ENCODE measurements around the gene MAPK10.
"Not testable (repeated sequence)": the region's sequence is repeated elsewhere in the genome, so short reads cannot be mapped to it uniquely, and the experiment has no call there.

Gene MAPK10

DNA sequence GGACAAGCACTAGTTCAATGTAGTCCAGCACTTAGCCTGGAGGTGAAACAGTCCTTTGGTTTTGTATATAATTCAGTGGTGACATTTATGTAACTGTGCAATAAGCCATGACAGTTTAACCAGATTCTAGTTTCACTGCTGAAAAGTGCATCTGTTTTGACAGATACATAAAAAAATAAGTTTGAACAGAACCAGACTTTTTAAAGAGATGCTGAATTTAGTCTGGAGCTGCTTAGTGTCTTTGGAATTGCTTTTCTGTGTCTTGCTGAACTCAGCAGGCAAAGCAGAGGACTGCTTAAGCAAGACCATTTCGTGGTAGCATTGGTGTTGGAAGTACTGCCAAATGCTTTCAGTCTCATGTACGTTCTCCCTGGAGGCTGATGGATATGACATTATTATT lies 393.5 kb downstream of the MAPK10 start:
- TF ChIP-seq, protein P1, sequence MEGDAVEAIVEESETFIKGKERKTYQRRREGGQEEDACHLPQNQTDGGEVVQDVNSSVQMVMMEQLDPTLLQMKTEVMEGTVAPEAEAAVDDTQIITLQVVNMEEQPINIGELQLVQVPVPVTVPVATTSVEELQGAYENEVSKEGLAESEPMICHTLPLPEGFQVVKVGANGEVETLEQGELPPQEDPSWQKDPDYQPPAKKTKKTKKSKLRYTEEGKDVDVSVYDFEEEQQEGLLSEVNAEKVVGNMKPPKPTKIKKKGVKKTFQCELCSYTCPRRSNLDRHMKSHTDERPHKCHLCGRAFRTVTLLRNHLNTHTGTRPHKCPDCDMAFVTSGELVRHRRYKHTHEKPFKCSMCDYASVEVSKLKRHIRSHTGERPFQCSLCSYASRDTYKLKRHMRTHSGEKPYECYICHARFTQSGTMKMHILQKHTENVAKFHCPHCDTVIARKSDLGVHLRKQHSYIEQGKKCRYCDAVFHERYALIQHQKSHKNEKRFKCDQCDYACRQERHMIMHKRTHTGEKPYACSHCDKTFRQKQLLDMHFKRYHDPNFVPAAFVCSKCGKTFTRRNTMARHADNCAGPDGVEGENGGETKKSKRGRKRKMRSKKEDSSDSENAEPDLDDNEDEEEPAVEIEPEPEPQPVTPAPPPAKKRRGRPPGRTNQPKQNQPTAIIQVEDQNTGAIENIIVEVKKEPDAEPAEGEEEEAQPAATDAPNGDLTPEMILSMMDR (IDR thresholded peaks at IDR 0.05; ENCODE audit: low read depth, low read length), result no peak

DNA sequence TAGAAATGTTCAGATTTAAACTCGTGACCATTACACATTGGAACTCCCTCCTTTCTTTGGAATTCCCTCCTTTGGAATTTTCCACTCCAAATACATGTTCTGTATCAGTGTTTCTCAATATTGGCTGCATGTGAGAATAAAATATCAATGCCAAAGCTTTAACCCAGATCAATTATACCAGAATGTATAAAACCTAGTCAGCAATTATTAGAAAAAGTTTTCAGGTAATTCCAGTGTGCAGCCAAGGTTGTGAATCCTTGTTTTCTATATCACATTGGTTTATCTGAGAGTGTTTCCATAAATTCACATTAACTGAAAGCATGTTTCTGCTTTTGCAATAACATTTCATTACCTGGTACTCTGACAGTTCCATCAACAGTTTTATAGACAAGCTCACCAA lies 394.3 kb downstream of the MAPK10 start:
- Histone ChIP-seq H3K4me3 (ENCODE audit: low read depth, low read length) (no peak overlapping the region), H3K9me3 (ENCODE audit: severe bottlenecking) (no peaks in the 10 kb centered on the region), H3K27ac (no peak overlapping the region), H3K36me3 (no peaks in the 10 kb centered on the region), H3K27me3 (ENCODE audit: insufficient read depth, low read depth, severe bottlenecking) (no peaks in the 10 kb centered on the region)
- DNase-seq, result no peak
- TF ChIP-seq, protein P1 (IDR thresholded peaks at IDR 0.05; ENCODE audit: low read depth, low read length), result no peak

More for the DNA sequence above, 393.5 kb downstream of the MAPK10 start:
- DNase-seq, result no peak
- Histone ChIP-seq H3K36me3 (no peaks in the 10 kb centered on the region), H3K27ac (no peak overlapping the region), H3K4me3 (ENCODE audit: low read depth, low read length) (no peak overlapping the region), H3K27me3 (ENCODE audit: insufficient read depth, low read depth, severe bottlenecking) (no peaks in the 10 kb centered on the region), H3K9me3 (ENCODE audit: severe bottlenecking) (no peaks in the 10 kb centered on the region)

DNA sequence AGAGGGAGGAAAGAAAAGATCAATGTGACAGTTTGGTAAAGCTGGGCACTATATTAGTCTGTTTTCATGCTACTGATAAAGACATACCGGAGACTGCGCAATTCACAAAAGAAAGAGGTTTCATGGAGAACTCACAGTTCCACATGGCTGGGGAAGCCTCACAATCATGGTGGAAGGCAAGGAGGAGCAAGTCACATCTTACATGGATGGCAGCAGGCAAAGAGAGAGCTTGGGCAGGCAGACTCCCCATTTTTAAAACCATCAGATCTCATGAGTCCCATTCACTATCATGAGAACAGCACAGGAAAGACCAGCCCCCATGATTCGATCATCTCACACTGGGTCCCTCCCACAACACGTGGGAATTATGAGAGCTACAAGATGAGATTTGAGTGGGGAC lies 394.8 kb downstream of the MAPK10 start:
- not testable (repeated sequence) for H3K27me3 ChIP-seq (ENCODE audit: insufficient read depth, low read depth, severe bottlenecking); H3K36me3 ChIP-seq; H3K27ac ChIP-seq; H3K9me3 ChIP-seq (ENCODE audit: severe bottlenecking); DNase-seq; H3K4me3 ChIP-seq (ENCODE audit: low read depth, low read length)

DNA sequence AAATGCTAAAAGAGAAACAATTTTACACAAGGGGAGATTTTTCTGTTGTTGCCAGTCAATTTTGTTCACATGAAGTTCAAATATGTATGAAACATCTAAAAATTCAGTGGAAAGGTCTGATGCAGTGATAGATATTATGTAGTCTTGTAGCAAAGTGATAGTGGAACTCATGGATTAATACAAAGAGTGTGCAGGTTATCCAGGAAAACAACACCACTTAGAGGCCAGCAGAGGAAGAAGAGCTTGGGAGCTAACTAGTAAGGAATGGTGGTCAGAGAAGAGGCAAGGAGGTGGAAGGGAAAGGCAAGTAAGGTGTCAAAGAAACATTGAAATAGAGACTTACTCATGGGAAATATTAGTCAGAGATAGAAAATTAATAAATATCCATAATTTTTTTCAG lies 395.6 kb downstream of the MAPK10 start:
- DNase-seq, result no peak
- no peaks in the 10 kb centered on the region for H3K27me3 ChIP-seq (ENCODE audit: insufficient read depth, low read depth, severe bottlenecking)
- no peaks in the 10 kb centered on the region for H3K9me3 ChIP-seq (ENCODE audit: severe bottlenecking)
- H3K36me3 ChIP-seq, result no peaks in the 10 kb centered on the region
- no peak overlapping the region for H3K4me3 ChIP-seq (ENCODE audit: low read depth, low read length)
- TF ChIP-seq, protein P1 (IDR thresholded peaks at IDR 0.05; ENCODE audit: low read depth, low read length), result 0 out of 2 replicates have a peak, but pooled peaks have one; percentile 1
- no peak overlapping the region for H3K27ac ChIP-seq

DNA sequence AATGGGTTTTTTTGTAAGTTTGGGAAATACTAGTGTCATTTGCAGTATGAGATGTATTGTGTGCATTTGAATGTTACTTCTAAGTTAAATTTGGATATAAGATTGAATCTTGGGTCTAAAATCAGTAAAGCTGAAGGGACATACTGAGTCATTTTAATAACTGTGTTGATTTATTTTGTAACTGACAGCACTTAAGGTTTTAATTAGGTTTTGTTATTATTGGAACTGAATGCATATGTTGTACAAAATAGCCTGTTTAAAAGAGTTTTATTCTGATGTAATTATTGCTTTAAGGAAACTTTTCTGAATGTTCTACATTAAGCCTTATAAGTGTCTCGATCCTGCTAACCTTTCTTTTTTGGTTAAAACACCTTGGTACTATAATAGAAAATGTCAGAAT lies 396.6 kb downstream of the MAPK10 start:
- Histone ChIP-seq H3K27me3 (ENCODE audit: insufficient read depth, low read depth, severe bottlenecking) (no peaks in the 10 kb centered on the region), H3K9me3 (ENCODE audit: severe bottlenecking) (no peaks in the 10 kb centered on the region), H3K4me3 (ENCODE audit: low read depth, low read length) (no peak overlapping the region), H3K36me3 (no peaks in the 10 kb centered on the region), H3K27ac (no peak overlapping the region)
- no peak for DNase-seq
- TF ChIP-seq, protein P1 (IDR thresholded peaks at IDR 0.05; ENCODE audit: low read depth, low read length), result no peak

DNA sequence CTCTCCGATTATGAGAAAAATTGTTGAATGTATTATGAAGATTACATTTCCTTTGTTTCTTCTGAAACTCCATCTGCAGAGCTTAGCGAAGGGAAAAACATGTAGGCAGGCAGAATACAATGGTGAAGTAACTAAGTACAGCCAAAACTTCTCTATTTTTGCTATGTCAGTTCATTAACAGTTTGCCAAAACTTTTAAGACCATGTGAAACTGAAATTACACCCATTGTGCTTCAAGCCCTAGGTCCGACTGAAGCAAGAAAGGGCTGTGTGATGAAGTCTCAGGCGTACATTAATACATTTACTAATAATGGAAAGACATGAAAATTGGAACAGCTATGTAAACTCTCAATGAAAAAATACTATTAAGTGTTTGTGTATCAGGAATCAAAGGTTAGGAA lies 398.0 kb downstream of the MAPK10 start:
- Histone ChIP-seq H3K9me3 (ENCODE audit: severe bottlenecking) (no peaks in the 10 kb centered on the region), H3K36me3 (no peaks in the 10 kb centered on the region), H3K27ac (no peak overlapping the region), H3K4me3 (ENCODE audit: low read depth, low read length) (no peak overlapping the region), H3K27me3 (ENCODE audit: insufficient read depth, low read depth, severe bottlenecking) (no peaks in the 10 kb centered on the region)
- no peak for DNase-seq
- TF ChIP-seq, protein P1 (IDR thresholded peaks at IDR 0.05; ENCODE audit: low read depth, low read length), result no peak
